ENCODE measurements around the gene COL23A1.
A peak's percentile ranks its signal among the peaks of the same experiment; 100 is the strongest.

COL23A1 gene

DNA sequence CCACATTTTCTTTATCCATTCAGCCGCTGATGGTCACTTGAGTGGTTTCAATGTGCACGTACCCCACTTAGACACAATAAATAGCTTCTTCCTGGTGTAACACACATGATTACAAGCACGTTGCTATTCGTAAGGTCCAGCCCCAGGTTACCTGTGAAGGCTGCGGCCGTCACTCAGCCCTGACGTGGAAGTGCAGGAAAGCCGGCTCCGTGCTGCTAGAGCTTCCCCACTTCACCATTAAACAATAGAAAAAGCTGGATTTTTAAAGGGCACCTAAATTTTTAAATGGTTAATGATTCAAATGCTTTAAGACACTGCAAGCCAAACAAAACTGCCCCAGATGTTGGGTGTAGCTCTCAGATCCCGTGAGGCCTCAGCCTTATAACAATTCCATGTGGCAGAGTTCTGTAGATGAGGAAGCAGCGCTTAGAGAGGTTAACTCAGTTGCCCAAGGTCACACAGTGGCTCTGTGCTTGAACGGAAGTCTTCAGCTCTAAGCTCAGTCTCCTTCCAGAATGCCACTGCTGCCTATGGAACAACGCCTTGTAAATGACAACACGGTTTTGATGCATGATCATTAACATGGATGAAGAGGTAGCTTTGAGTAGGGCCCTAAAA is 125.7 kb downstream of the COL23A1 start:
- no peak for DNase-seq
- ATAC-seq (replicated peaks) = no peak
- peaks cover 32 to 65% of the 10 kb centered on the region in 2 donors for H3K27me3 Mint-ChIP-seq
- H3K4me1 Mint-ChIP-seq (ENCODE audit: low read depth in 2 of 2) = no peaks in the 10 kb centered on the region
- no peaks in the 10 kb centered on the region for H3K9me3 Mint-ChIP-seq
- no peak overlapping the region for H3K4me3 Mint-ChIP-seq
- H3K27ac Mint-ChIP-seq = no peak overlapping the region
- H3K36me3 Mint-ChIP-seq (ENCODE audit: insufficient read depth) = no peaks in the 10 kb centered on the region

GRCh38 chr5:178463321-178464155 is 126.7 kb downstream of the COL23A1 start:
- DNase-seq (no peak), ATAC-seq (replicated peaks) (no peak)
- no peaks in the 10 kb centered on the region for H3K4me1 Mint-ChIP-seq (ENCODE audit: low read depth in 2 of 2)
- H3K36me3 Mint-ChIP-seq (ENCODE audit: insufficient read depth) = no peaks in the 10 kb centered on the region
- no peaks in the 10 kb centered on the region for H3K9me3 Mint-ChIP-seq
- H3K27ac Mint-ChIP-seq = no peak overlapping the region
- H3K27me3 Mint-ChIP-seq = peaks cover 22 to 55% of the 10 kb centered on the region in 2 donors
- H3K4me3 Mint-ChIP-seq = no peak overlapping the region

DNA sequence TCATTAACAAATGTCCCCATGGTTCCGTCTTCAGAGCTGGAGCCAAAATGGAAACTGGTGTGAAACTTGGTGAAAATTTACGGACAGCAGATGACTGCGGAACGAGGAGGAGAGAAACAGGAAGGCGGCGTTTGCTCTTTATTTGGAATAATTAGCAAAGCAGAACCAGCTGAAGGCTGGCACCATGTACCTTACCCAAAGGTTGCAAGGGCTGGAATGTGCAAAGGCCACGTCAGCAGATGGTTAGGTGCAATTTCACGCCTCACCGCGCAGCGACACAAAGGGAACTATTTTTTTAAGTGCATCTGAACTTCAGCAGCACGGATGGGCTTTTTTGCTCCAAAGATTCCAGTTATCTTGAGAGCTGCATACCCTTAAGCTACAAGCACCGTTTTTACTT is 127.4 kb downstream of the COL23A1 start:
- H3K9me3 Mint-ChIP-seq = no peaks in the 10 kb centered on the region
- H3K4me3 Mint-ChIP-seq = no peak overlapping the region
- no peak for ATAC-seq (replicated peaks)
- H3K4me1 Mint-ChIP-seq (ENCODE audit: low read depth in 2 of 2) = peaks cover 0 to 2% of the 10 kb centered on the region in 2 donors
- no peaks in the 10 kb centered on the region for H3K36me3 Mint-ChIP-seq (ENCODE audit: insufficient read depth)
- DNase-seq = no peak
- H3K27me3 Mint-ChIP-seq = peaks cover 21 to 47% of the 10 kb centered on the region in 2 donors
- H3K27ac Mint-ChIP-seq = no peak overlapping the region

GRCh38 chr5:178462076-178462475 is 128.1 kb downstream of the COL23A1 start:
- ATAC-seq (replicated peaks) (no peak), DNase-seq (no peak)
- Mint-ChIP-seq H3K9me3 (no peaks in the 10 kb centered on the region), H3K27me3 (peaks cover 21 to 40% of the 10 kb centered on the region in 2 donors), H3K4me3 (no peak overlapping the region), H3K36me3 (ENCODE audit: insufficient read depth) (no peaks in the 10 kb centered on the region), H3K4me1 (ENCODE audit: low read depth in 2 of 2) (peaks cover 0 to 2% of the 10 kb centered on the region in 2 donors), H3K27ac (no peak overlapping the region)

- ATAC-seq (replicated peaks) (no peak), DNase-seq (peak; percentile 12 to 21 (median 14))
- no peaks in the 10 kb centered on the region for H3K36me3 Mint-ChIP-seq (ENCODE audit: insufficient read depth)
- no peak overlapping the region for H3K4me3 Mint-ChIP-seq
- H3K4me1 Mint-ChIP-seq (ENCODE audit: low read depth in 2 of 2) = peaks cover 0 to 2% of the 10 kb centered on the region in 2 donors
- H3K27ac Mint-ChIP-seq = no peak overlapping the region
- no peaks in the 10 kb centered on the region for H3K9me3 Mint-ChIP-seq
- peaks cover 21 to 31% of the 10 kb centered on the region in 2 donors for H3K27me3 Mint-ChIP-seq
Measured at GRCh38 chr5:178461004-178461730, 129.0 kb downstream of the COL23A1 start.

GRCh38 chr5:178460598-178460997 is 129.6 kb downstream of the COL23A1 start:
- peaks cover 21 to 26% of the 10 kb centered on the region in 2 donors for H3K27me3 Mint-ChIP-seq
- H3K9me3 Mint-ChIP-seq = no peaks in the 10 kb centered on the region
- H3K36me3 Mint-ChIP-seq (ENCODE audit: insufficient read depth) = no peaks in the 10 kb centered on the region
- no peak overlapping the region for H3K4me3 Mint-ChIP-seq
- peaks cover 0 to 2% of the 10 kb centered on the region in 2 donors for H3K4me1 Mint-ChIP-seq (ENCODE audit: low read depth in 2 of 2)
- no peak for DNase-seq
- H3K27ac Mint-ChIP-seq = no peak overlapping the region
- ATAC-seq (replicated peaks) = no peak

DNA sequence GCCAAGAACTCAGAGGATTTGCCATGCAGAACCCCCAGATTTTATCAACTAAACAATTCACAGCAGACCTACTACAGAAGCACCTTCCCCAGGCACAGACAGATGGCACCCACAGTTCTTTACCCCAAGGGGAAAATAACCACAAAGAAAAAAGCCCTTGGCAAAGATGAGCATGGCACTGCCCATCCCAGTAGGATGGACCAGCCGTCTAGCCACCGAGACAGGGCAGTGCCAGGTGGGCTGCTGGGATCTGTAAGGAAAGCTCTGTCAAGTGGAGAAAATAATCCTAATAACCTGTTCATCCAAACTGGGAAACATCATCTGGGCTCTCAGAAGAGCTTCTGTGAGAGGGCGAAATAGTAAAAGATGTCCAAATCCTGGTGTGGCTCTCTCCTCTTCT is 130.0 kb downstream of the COL23A1 start:
- peaks cover 0 to 2% of the 10 kb centered on the region in 2 donors for H3K4me1 Mint-ChIP-seq (ENCODE audit: low read depth in 2 of 2)
- H3K9me3 Mint-ChIP-seq = no peaks in the 10 kb centered on the region
- DNase-seq (no peak), ATAC-seq (replicated peaks) (no peak)
- H3K36me3 Mint-ChIP-seq (ENCODE audit: insufficient read depth) = no peaks in the 10 kb centered on the region
- H3K27ac Mint-ChIP-seq = no peak overlapping the region
- H3K27me3 Mint-ChIP-seq = peaks cover 21 to 26% of the 10 kb centered on the region in 2 donors
- no peak overlapping the region for H3K4me3 Mint-ChIP-seq

DNA sequence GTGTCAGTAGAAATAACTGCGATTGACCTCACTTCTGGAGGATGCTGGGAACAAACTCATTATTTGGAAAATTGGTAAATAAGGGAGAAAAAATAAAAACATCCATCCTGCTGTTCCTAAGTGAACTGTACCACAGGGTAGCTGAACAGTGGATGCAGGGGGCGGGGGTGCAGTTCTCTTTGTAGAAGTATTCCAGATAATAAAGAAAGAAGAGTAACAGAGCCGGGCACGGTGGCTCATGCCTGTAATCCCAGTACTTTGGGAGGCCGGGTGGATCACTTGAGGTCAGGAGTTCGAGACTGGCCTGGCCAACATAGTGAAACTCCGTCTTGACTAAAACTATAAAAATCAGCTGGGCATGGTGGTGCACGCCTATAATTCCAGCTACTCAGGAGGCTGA is 132.1 kb downstream of the COL23A1 start:
- H3K27me3 Mint-ChIP-seq = peaks cover 8 to 21% of the 10 kb centered on the region in 2 donors
- no peaks in the 10 kb centered on the region for H3K36me3 Mint-ChIP-seq (ENCODE audit: insufficient read depth)
- no peak overlapping the region for H3K4me3 Mint-ChIP-seq
- no peak for DNase-seq
- H3K9me3 Mint-ChIP-seq = no peaks in the 10 kb centered on the region
- ATAC-seq (replicated peaks) = no peak
- H3K27ac Mint-ChIP-seq = no peak overlapping the region
- peaks cover 0 to 2% of the 10 kb centered on the region in 2 donors for H3K4me1 Mint-ChIP-seq (ENCODE audit: low read depth in 2 of 2)

GRCh38 chr5:178457471-178457870 is 132.7 kb downstream of the COL23A1 start:
- no peak for DNase-seq
- H3K9me3 Mint-ChIP-seq = no peaks in the 10 kb centered on the region
- H3K36me3 Mint-ChIP-seq (ENCODE audit: insufficient read depth) = no peaks in the 10 kb centered on the region
- H3K4me1 Mint-ChIP-seq (ENCODE audit: low read depth in 2 of 2) = peaks cover 0 to 2% of the 10 kb centered on the region in 2 donors
- no peak overlapping the region for H3K4me3 Mint-ChIP-seq
- H3K27ac Mint-ChIP-seq = no peak overlapping the region
- H3K27me3 Mint-ChIP-seq = peaks cover 3 to 21% of the 10 kb centered on the region in 2 donors
- ATAC-seq (replicated peaks) = no peak

DNA sequence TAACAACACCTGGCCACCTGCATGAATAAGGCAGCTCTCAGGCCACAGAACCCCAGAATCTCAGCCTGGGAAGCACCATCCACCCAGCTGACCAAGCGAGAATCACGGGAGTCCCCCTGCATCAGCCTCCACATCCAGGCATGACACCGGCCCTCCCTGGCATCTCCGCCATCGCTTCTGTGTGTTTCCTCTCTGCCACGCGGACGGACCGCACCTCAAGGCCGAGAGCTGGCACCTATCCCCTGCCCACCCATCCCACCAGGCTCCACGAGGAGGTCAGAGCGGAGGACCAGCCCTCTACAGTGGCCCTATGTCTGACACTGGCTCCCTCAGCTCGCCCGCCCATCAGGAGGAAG is 134.7 kb downstream of the COL23A1 start:
- no peaks in the 10 kb centered on the region for H3K36me3 Mint-ChIP-seq (ENCODE audit: insufficient read depth)
- H3K9me3 Mint-ChIP-seq = no peaks in the 10 kb centered on the region
- DNase-seq = no peak
- H3K27ac Mint-ChIP-seq = no peak overlapping the region
- H3K4me3 Mint-ChIP-seq = no peak overlapping the region
- no peak for ATAC-seq (replicated peaks)
- H3K27me3 Mint-ChIP-seq = peaks cover 2 to 23% of the 10 kb centered on the region in 2 donors
- H3K4me1 Mint-ChIP-seq (ENCODE audit: low read depth in 2 of 2) = peaks cover 0 to 2% of the 10 kb centered on the region in 2 donors

GRCh38 chr5:178454821-178455479 is 135.2 kb downstream of the COL23A1 start:
- ATAC-seq (replicated peaks) = no peak

DNA sequence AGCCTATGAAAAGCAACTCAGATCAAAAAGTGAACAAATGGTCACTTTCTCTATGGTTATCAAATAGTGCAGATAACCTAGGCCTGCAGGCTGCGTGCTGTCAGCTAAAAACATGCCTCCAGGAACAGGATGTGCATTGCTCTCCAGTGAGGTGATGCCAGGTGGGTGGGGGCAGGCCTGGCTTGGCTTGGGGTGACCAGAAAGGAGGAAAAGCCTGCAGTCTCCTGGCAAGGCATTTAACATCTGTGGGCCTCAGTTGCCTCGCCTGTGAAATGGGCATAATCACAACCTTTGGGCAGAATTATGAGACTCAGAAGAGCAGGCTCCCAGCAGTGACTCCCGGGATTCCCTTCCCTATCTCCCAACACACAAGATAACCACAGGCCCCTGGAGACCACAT is 135.9 kb downstream of the COL23A1 start:
- DNase-seq (no peak), ATAC-seq (replicated peaks) (no peak)
- H3K4me3 Mint-ChIP-seq = no peak overlapping the region
- H3K27ac Mint-ChIP-seq = no peak overlapping the region
- H3K27me3 Mint-ChIP-seq = peaks cover 12 to 35% of the 10 kb centered on the region in 2 donors
- H3K4me1 Mint-ChIP-seq (ENCODE audit: low read depth in 2 of 2) = peaks cover 0 to 2% of the 10 kb centered on the region in 2 donors
- H3K36me3 Mint-ChIP-seq (ENCODE audit: insufficient read depth) = no peaks in the 10 kb centered on the region
- no peaks in the 10 kb centered on the region for H3K9me3 Mint-ChIP-seq

More at GRCh38 chr5:178454821-178455479, 135.2 kb downstream of the COL23A1 start:
- Mint-ChIP-seq H3K27ac (no peak overlapping the region), H3K36me3 (ENCODE audit: insufficient read depth) (no peaks in the 10 kb centered on the region), H3K27me3 (peaks cover 8 to 28% of the 10 kb centered on the region in 2 donors), H3K4me1 (ENCODE audit: low read depth in 2 of 2) (peaks cover 0 to 2% of the 10 kb centered on the region in 2 donors), H3K4me3 (no peak overlapping the region), H3K9me3 (no peaks in the 10 kb centered on the region)
- DNase-seq = no peak

GRCh38 chr5:178453224-178453623 is 137.0 kb downstream of the COL23A1 start:
- Mint-ChIP-seq H3K4me1 (ENCODE audit: low read depth in 2 of 2) (no peaks in the 10 kb centered on the region), H3K9me3 (no peaks in the 10 kb centered on the region), H3K27ac (no peak overlapping the region), H3K4me3 (no peak overlapping the region), H3K36me3 (ENCODE audit: insufficient read depth) (no peaks in the 10 kb centered on the region), H3K27me3 (peaks cover 12 to 40% of the 10 kb centered on the region in 2 donors)
- ATAC-seq (replicated peaks) (no peak), DNase-seq (no peak)

Data from effector memory CD8-positive, alpha-beta T cell (primary cell).